Neural crest cell (in vitro differentiated cells): Measurements from ENCODE around the gene SMG1. TPM values are rescaled to one million over a fixed set of nuclear protein-coding genes. Genes with fewer than 3 reads are reported as not detected.

ENCODE experiments used
- DNase-seq: peaks from one replicate; pipeline ENCODE4 v3.0.0; 2021; ENCODE audit warnings: low read depth, mixed read lengths, low spot score
- H3K27ac Mint-ChIP-seq: one replicate; pipeline ENCODE4 v1.8.0; 2021; ENCODE audit warnings: mild to moderate bottlenecking, mixed read lengths; ENCODE audit not compliant: unreplicated experiment
- H3K27me3 Mint-ChIP-seq: 2 replicates; pipeline ENCODE4 v1.8.0; 2021; ENCODE audit warnings: low read depth, mild to moderate bottlenecking, mixed read lengths
- H3K36me3 Mint-ChIP-seq: 2 replicates; pipeline ENCODE4 v1.8.0; 2021; ENCODE audit warnings: low read depth, mild to moderate bottlenecking, mixed read lengths
- H3K4me1 Mint-ChIP-seq: 2 replicates; pipeline ENCODE4 v1.8.0; 2021; ENCODE audit warnings: mixed read lengths
- H3K4me3 Mint-ChIP-seq: one replicate; pipeline ENCODE4 v1.8.0; 2021; ENCODE audit warnings: mild to moderate bottlenecking, mixed read lengths
- H3K9me3 Mint-ChIP-seq: 2 replicates; pipeline ENCODE4 v1.8.0; 2021; ENCODE audit warnings: mixed read lengths
- total RNA-seq: library from RNA; stranded (reverse); gene quantifications from 2 replicates; pipeline ENCODE4 v1.2.1, GENCODE V29; 2021
- TF ChIP-seq, protein P1 (sequence below): fragments of 200-600 bp; sonication (generic); conservative IDR thresholded peaks from 2 replicates; pipeline ENCODE4 v1.5.0; 2021; ENCODE audit warnings: antibody characterized with exemption, mild to moderate bottlenecking

SMG1 gene
- total RNA-seq, 1 donor from 2014 or later = 87.1 TPM

DNA sequence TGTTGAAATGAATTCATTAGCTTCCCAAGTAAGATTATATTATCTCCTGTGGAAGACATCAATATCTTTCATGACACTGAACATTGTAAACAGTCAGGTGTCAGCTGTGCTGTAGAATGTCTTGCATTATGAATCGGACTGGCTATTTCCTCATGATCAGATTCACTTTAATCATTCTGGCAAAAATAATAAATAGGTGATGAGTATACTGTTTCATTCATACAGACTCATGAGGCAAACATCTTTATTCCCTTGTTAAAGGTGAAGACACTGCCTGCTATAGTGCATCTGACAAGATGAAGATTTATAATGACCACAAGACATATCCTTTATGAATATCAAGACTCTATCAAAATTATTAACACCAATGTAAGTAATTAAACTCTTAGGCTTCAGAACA, 73.6 kb downstream of the SMG1 start:
- H3K27me3 Mint-ChIP-seq = no peaks in the 10 kb centered on the region
- TF ChIP-seq, protein P1, sequence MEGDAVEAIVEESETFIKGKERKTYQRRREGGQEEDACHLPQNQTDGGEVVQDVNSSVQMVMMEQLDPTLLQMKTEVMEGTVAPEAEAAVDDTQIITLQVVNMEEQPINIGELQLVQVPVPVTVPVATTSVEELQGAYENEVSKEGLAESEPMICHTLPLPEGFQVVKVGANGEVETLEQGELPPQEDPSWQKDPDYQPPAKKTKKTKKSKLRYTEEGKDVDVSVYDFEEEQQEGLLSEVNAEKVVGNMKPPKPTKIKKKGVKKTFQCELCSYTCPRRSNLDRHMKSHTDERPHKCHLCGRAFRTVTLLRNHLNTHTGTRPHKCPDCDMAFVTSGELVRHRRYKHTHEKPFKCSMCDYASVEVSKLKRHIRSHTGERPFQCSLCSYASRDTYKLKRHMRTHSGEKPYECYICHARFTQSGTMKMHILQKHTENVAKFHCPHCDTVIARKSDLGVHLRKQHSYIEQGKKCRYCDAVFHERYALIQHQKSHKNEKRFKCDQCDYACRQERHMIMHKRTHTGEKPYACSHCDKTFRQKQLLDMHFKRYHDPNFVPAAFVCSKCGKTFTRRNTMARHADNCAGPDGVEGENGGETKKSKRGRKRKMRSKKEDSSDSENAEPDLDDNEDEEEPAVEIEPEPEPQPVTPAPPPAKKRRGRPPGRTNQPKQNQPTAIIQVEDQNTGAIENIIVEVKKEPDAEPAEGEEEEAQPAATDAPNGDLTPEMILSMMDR = no peak
- H3K9me3 Mint-ChIP-seq = no peaks in the 10 kb centered on the region
- no peak overlapping the region for H3K4me3 Mint-ChIP-seq
- no peak overlapping the region for H3K27ac Mint-ChIP-seq
- DNase-seq = no peak
- H3K36me3 Mint-ChIP-seq = peaks cover 10% of the 10 kb centered on the region
- no peaks in the 10 kb centered on the region for H3K4me1 Mint-ChIP-seq

DNA sequence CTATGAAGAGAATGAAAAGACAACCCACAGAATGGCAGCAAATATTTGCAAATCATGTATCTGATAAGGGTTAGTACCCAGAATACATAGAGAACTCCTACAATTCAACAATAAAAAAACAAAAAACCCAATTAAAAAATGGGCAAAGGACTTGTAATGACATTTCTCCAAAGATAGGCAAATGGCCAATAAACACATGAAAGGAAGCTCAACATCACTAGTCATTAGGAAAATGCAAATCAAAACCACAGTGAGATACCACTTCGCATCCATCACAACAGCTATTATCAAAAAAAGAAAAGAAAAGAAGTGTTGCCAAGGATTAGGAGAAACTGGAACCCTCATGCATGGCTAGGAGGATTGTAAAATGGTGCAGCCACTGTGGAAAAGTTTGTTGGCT, 79.8 kb downstream of the SMG1 start:
- TF ChIP-seq, protein P1 = no peak
- no peak for DNase-seq
- H3K27me3 Mint-ChIP-seq = no peaks in the 10 kb centered on the region
- H3K36me3 Mint-ChIP-seq = peaks cover 15% of the 10 kb centered on the region
- H3K27ac Mint-ChIP-seq = no peak overlapping the region
- no peak overlapping the region for H3K4me3 Mint-ChIP-seq
- H3K9me3 Mint-ChIP-seq = no peaks in the 10 kb centered on the region
- H3K4me1 Mint-ChIP-seq = no peaks in the 10 kb centered on the region

GRCh38 chr16:18842565-18842964, 83.6 kb downstream of the SMG1 start:
- no peak for DNase-seq
- Mint-ChIP-seq H3K4me3 (no peak overlapping the region), H3K36me3 (peaks cover 20% of the 10 kb centered on the region), H3K27ac (no peak overlapping the region), H3K9me3 (no peaks in the 10 kb centered on the region), H3K27me3 (no peaks in the 10 kb centered on the region), H3K4me1 (no peaks in the 10 kb centered on the region)
- TF ChIP-seq, protein P1 = no peak

- Mint-ChIP-seq H3K27ac (no peak overlapping the region), H3K36me3 (peaks cover 25% of the 10 kb centered on the region), H3K4me1 (no peaks in the 10 kb centered on the region), H3K9me3 (no peaks in the 10 kb centered on the region), H3K4me3 (no peak overlapping the region), H3K27me3 (no peaks in the 10 kb centered on the region)
- DNase-seq = no peak
- TF ChIP-seq, protein P1 = no peak
Measured at GRCh38 chr16:18841833-18842525, 84.2 kb downstream of the SMG1 start.

- H3K36me3 Mint-ChIP-seq = peaks cover 38% of the 10 kb centered on the region
- no peaks in the 10 kb centered on the region for H3K27me3 Mint-ChIP-seq
- TF ChIP-seq, protein P1 = no peak
- H3K9me3 Mint-ChIP-seq = no peaks in the 10 kb centered on the region
- no peak overlapping the region for H3K27ac Mint-ChIP-seq
- no peak for DNase-seq
- no peaks in the 10 kb centered on the region for H3K4me1 Mint-ChIP-seq
- H3K4me3 Mint-ChIP-seq = no peak overlapping the region
Measured at GRCh38 chr16:18839555-18839954, 86.7 kb downstream of the SMG1 start.
